ENCODE data around the gene MUC2.

Gene MUC2

GRCh38 chr11:1086171-1087102 is 11.8 kb downstream of the MUC2 start:
- no peak for DNase-seq (ENCODE audit: low read depth in 1 of 2, low spot score in 1 of 2)
- TF ChIP-seq GABPA (IDR thresholded peaks at IDR 0.05; ENCODE audit: low read depth): no peak
- no peak for TF ChIP-seq REST (IDR thresholded peaks at IDR 0.05; ENCODE audit: insufficient replicate concordance, low read depth)
- no peak for TF ChIP-seq SPI1 (IDR thresholded peaks at IDR 0.05; ENCODE audit: borderline replicate concordance, low read depth)
- no peak for TF ChIP-seq POLR2AphosphoS5 (IDR thresholded peaks at IDR 0.05; ENCODE audit: low read depth)
- no peak for TF ChIP-seq CTCF (IDR thresholded peaks at IDR 0.05; ENCODE audit: insufficient read depth, low read length)
- Histone ChIP-seq H3K27me3 (ENCODE audit: insufficient read depth, poor library complexity, severe bottlenecking) (no peaks in the 10 kb centered on the region), H3K27ac (replicated peaks) (no peak overlapping the region), H3K4me3 (replicated peaks; ENCODE audit: insufficient read depth, low read length) (no peak overlapping the region)

- Histone ChIP-seq H3K27ac (replicated peaks) (no peak overlapping the region), H3K4me3 (replicated peaks; ENCODE audit: insufficient read depth, low read length) (no peak overlapping the region), H3K27me3 (ENCODE audit: insufficient read depth, poor library complexity, severe bottlenecking) (no peaks in the 10 kb centered on the region)
- TF ChIP-seq SPI1 (IDR thresholded peaks at IDR 0.05; ENCODE audit: borderline replicate concordance, low read depth) (no peak), POLR2AphosphoS5 (IDR thresholded peaks at IDR 0.05; ENCODE audit: low read depth) (no peak), CTCF (IDR thresholded peaks at IDR 0.05; ENCODE audit: insufficient read depth, low read length) (no peak), REST (IDR thresholded peaks at IDR 0.05; ENCODE audit: insufficient replicate concordance, low read depth) (no peak), GABPA (IDR thresholded peaks at IDR 0.05; ENCODE audit: low read depth) (no peak)
- DNase-seq (ENCODE audit: low read depth in 1 of 2, low spot score in 1 of 2): no peak
These were observed 12.7 kb downstream of the MUC2 start for GRCh38 chr11:1087279-1087960.

GRCh38 chr11:1087961-1088926 is 13.6 kb downstream of the MUC2 start:
- H3K27ac ChIP-seq (replicated peaks): no peak overlapping the region
- no peak overlapping the region for H3K4me3 ChIP-seq (replicated peaks; ENCODE audit: insufficient read depth, low read length)
- DNase-seq (ENCODE audit: low read depth in 1 of 2, low spot score in 1 of 2): no peak
- no peak for TF ChIP-seq CTCF (IDR thresholded peaks at IDR 0.05; ENCODE audit: insufficient read depth, low read length)
- TF ChIP-seq GABPA (IDR thresholded peaks at IDR 0.05; ENCODE audit: low read depth): no peak
- no peak for TF ChIP-seq POLR2AphosphoS5 (IDR thresholded peaks at IDR 0.05; ENCODE audit: low read depth)
- TF ChIP-seq REST (IDR thresholded peaks at IDR 0.05; ENCODE audit: insufficient replicate concordance, low read depth): no peak
- TF ChIP-seq SPI1 (IDR thresholded peaks at IDR 0.05; ENCODE audit: borderline replicate concordance, low read depth): no peak
- H3K27me3 ChIP-seq (ENCODE audit: insufficient read depth, poor library complexity, severe bottlenecking): no peaks in the 10 kb centered on the region
